ENCODE results near the gene TRIO.

Gene TRIO

GRCh38 chr5:14161825-14162556 is 18.8 kb downstream of the TRIO start:
- in situ Hi-C loops (cut with HindIII; ENCODE audit: low sequenced_read_pairs): no loop called here

DNA sequence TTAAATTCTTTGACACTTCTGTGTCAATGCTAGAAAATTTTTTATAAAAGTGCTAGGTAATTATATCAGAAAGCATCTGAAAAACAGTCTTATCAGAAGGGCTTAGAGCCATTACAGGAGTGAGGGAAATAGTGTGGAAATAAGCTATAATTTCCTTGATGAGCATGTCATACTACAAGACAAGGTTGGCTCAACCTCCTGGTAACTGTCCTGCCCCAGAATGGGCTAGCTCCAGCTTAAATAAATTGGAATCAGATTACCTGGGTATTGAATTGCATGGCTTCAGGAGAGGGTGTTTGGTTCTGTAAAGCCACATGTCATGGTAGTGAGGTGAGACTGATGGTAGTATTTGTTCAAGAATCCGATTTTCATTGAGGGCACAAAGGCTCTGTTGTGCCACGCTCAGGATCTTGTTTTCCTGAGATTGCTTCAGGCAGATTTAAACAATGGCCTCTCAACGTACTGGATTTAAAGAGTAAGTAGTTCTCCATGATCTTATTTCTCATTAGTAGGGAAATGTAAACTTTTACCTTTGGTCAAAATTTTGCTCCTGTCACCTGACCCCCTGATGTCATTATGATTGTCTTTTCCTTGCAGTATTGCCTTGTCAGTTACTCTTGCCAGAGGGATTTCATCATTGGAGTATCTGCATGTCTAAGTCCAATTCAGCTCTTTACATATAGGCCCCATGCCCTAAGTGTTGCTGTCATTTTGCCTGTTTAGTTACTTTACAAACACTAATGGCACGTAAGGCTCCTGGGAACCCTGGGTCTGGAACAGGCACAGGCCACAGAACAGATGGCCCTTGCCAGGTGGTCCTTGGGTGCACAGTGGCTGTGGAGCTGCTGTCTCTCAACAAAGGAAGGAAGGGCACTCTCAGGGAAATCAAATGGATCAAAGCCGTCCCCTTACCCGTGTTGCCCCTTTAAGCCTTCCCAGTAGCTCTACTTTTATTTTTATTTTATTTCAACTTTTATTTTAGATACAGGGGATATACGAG is 21.3 kb downstream of the TRIO start:
- in situ Hi-C loops (cut with HindIII; ENCODE audit: low sequenced_read_pairs): no loop called here

DNA sequence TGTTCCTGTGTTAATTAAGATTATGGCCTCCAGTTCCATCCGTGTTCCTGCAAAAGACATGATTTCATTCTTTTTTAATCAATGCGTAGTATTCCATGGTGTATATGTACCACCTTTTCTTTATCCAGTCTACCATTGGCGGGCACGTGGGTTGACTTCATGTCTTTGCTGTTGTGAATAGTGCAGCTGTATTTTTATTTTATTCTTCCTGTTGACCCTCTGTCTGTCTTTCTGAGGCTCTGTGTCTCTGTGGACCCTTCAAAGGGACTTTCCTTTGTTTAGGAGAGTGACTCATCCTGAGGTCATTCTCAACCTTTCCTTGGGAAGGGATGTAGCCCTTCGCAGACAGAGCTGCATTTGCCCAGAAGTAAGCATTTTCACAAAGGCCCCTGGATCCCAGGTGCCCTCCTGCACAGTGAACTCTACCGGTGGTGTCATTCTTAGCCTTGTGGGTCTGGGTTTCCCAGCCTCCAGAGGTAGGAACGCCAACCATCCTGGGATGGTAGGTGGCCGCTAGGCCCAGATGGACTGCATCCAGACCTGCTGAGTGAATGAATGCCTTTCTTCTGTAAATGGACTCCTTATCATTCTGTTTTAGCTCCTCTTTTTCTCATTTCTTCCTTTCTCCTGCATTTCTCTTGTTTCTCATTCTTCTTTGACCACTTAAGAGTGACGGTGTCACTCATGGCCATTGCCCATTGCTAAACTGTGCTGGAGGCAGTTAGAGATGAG is 22.4 kb downstream of the TRIO start:
- in situ Hi-C loops (cut with HindIII; ENCODE audit: low sequenced_read_pairs): no loop called here

DNA sequence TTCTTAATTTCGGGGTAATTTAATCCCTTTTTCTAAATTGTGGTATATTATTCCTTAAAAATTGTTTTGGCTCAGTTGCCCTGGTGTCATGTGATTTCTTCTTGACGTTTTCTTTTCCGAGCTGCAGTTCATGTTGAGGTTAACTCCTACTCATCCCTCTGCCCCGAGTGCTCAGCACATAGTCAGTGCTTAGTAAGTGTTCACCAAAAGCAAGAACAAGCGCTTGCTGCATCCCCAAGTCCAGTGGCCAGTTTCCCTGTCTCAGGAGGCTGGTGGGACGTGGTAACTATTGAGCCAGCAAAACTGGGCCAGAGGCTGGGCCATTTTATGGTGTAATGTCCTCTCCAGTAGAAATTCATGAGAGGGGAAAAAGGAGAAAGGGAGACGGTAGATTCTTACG is 23.3 kb downstream of the TRIO start:
- in situ Hi-C loops (cut with HindIII; ENCODE audit: low sequenced_read_pairs): no loop called here

- in situ Hi-C loops (cut with HindIII; ENCODE audit: low sequenced_read_pairs): no loop called here
These were observed 24.2 kb downstream of the TRIO start for GRCh38 chr5:14167211-14167845.

GRCh38 chr5:14168144-14168792 is 25.1 kb downstream of the TRIO start:
- in situ Hi-C loops (cut with HindIII; ENCODE audit: low sequenced_read_pairs): no loop called here

- in situ Hi-C loops (cut with HindIII; ENCODE audit: low sequenced_read_pairs): no loop called here
These were observed 25.7 kb downstream of the TRIO start for GRCh38 chr5:14168793-14169262.

DNA sequence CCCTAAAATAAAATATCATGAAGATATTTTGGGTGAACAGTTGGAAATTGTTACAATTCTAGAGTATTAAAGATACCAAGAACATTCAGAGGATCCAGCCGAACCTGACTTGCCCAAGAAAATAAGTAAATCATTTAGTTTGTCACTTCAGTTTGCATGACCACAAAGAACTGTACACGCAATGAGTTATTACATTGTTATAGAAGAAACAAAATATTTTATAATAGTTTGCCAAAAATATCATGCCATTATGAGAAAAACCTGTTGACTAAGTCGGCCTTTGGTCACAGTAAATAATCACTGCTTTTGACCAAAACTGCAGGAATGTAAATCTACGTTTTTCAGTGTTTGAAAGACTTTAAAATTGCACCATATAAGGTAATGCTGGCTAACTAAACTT is 27.9 kb downstream of the TRIO start:
- in situ Hi-C loops (cut with HindIII; ENCODE audit: low sequenced_read_pairs): loop anchor here (10.0 kb wide), 1 partner anchor 64 kb away; no protein-coding TSS in a partner anchor

GRCh38 chr5:14171621-14172020 is 28.5 kb downstream of the TRIO start:
- in situ Hi-C loops (cut with HindIII; ENCODE audit: low sequenced_read_pairs): loop anchor here (10.0 kb wide), 1 partner anchor 63 kb away; no protein-coding TSS in a partner anchor

GRCh38 chr5:14172149-14172795 is 29.1 kb downstream of the TRIO start:
- in situ Hi-C loops (cut with HindIII; ENCODE audit: low sequenced_read_pairs): loop anchor here (10.0 kb wide), 1 partner anchor 63 kb away; no protein-coding TSS in a partner anchor

DNA sequence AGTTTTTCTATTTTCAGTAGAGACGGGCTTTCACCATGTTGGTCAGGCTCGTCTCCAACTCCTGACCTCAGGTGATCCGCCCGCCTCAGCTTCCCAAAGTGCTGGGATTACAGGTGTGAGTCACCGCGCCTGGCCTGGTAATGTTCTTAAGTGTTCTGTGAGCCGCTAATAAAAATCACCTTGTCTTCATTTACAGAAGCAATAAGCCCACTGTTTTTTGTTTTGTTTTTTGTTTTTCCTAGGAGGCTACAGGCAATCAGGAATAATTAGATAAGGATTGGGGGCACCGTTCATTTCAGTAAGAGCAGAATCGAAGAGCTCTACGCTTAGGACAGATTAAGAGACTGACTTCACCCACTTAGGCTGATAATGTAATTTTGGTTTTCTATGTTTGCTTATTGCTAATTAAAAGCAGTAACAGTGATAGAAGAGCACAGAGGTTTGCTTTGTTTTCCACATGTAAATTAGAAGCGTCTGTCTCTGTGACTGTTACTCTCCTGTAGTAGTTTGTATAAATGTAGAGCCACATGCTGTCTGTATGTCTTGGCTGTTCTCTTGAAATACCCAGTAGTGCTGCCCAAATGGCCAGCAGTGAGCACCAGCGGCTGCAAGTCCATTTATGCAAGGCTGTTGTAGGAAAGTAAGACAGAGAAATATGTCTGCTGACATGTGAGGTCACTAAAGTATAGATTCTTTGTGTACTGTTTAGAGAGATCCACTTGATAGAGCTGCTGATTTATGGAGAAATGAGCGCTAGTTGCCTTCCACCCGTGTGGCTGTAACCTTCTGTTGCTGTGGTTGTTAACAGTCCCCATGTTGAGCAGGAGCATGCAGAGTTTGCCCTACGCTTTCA is 30.5 kb downstream of the TRIO start:
- in situ Hi-C loops (cut with HindIII; ENCODE audit: low sequenced_read_pairs): loop anchor here (10.0 kb wide), 1 partner anchor 61 kb away; no protein-coding TSS in a partner anchor

DNA sequence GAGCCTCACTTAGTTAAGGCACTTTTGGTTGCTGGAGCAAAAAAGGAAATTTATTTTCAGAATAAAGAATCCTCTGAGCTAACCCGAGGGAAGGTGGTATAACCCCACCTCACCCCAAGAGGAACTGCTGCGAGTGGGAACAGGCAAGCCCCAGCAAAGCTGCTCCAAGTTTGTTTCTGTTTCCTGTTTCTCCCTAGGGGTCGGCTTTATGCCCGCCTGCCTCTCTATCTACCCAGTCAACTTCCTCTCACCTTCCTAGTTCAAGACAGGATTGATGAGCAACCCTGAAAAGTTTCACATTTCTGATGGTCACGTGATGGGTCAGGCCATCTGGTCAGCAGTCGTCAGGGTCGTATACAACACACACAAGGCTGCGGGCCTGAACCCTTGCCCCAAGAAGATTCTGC is 31.1 kb downstream of the TRIO start:
- in situ Hi-C loops (cut with HindIII; ENCODE audit: low sequenced_read_pairs): loop anchor here (10.0 kb wide), 1 partner anchor 61 kb away; no protein-coding TSS in a partner anchor

- in situ Hi-C loops (cut with HindIII; ENCODE audit: low sequenced_read_pairs): loop anchor here (10.0 kb wide), 1 partner anchor 59 kb away; no protein-coding TSS in a partner anchor
These were observed 32.2 kb downstream of the TRIO start for GRCh38 chr5:14175381-14175780.

DNA sequence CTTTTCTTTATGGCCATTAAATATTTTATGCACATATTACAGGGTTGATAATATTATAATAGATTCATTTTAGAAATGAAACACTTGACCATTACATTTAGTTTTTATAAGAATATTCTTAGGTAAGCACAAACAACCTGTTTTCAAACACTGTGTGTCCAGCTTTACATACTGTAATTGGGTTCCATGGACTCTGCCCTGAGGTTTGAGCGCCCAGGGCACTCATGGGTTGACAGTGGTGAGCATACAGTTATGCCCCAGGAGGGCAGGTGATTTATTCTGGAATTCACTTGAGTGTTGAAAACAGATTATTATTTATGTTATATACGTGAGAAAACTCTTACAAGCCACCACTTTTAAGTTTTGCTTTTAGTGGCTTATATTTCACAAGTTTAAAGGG is 33.7 kb downstream of the TRIO start:
- in situ Hi-C loops (cut with HindIII; ENCODE audit: low sequenced_read_pairs): loop anchor here (10.0 kb wide), 1 partner anchor 58 kb away; no protein-coding TSS in a partner anchor

DNA sequence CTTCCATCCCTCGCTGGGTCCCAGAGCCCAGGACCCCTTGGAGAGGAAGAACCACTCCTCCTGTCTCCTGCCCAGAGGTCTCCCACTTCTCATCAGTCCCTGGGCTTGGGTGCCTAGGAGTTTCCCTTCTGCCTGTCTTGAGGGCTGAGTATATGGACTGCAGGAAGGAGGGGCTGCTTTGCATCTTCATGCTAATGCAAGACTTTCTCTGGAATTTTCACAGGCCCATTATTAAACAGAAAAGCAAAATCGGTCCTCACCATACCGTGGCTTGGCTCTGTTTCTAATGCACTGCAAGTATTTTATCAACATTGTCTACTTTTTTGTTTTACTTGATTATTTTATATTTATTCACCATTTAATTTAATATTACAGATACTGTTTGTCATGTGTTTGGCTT is 34.5 kb downstream of the TRIO start:
- in situ Hi-C loops (cut with HindIII; ENCODE audit: low sequenced_read_pairs): loop anchor here (10.0 kb wide), 1 partner anchor 57 kb away; no protein-coding TSS in a partner anchor

GRCh38 chr5:14178091-14178490 is 34.9 kb downstream of the TRIO start:
- in situ Hi-C loops (cut with HindIII; ENCODE audit: low sequenced_read_pairs): loop anchor here (10.0 kb wide), 1 partner anchor 57 kb away; no protein-coding TSS in a partner anchor

GRCh38 chr5:14178671-14179211 is 35.6 kb downstream of the TRIO start:
- in situ Hi-C loops (cut with HindIII; ENCODE audit: low sequenced_read_pairs): loop anchor here (10.0 kb wide), 1 partner anchor 56 kb away; no protein-coding TSS in a partner anchor

- in situ Hi-C loops (cut with HindIII; ENCODE audit: low sequenced_read_pairs): loop anchor here (10.0 kb wide), 1 partner anchor 55 kb away; no protein-coding TSS in a partner anchor
These were observed 36.3 kb downstream of the TRIO start for GRCh38 chr5:14179446-14179845.

All from endothelial cell of hepatic sinusoid (primary cell).